Suprapubic skin (tissue), 3 donors: Measurements from ENCODE around the gene CD300A.

ENCODE experiments used
- POLR2AphosphoS5 ChIP-seq, 3 donors: sonication (generic); formaldehyde crosslinking; IDR thresholded peaks; one replicate each; pipeline ENCODE4 v1.6.1; 2017; ENCODE audit warnings: antibody characterized with exemption in 3 of 3
- TF ChIP-seq, protein P1 (sequence below), 2 donors: fragments of 200-600 bp in 1 of 2; fragments of 450-650 bp in 1 of 2; sonication (generic) in 1 of 2; IDR thresholded peaks; one replicate each; pipeline ENCODE4 v1.5.1; 2016 to 2019; ENCODE audit warnings: antibody characterized with exemption in 2 of 2, mild to moderate bottlenecking in 1 of 2, moderate library complexity in 1 of 2

DNA sequence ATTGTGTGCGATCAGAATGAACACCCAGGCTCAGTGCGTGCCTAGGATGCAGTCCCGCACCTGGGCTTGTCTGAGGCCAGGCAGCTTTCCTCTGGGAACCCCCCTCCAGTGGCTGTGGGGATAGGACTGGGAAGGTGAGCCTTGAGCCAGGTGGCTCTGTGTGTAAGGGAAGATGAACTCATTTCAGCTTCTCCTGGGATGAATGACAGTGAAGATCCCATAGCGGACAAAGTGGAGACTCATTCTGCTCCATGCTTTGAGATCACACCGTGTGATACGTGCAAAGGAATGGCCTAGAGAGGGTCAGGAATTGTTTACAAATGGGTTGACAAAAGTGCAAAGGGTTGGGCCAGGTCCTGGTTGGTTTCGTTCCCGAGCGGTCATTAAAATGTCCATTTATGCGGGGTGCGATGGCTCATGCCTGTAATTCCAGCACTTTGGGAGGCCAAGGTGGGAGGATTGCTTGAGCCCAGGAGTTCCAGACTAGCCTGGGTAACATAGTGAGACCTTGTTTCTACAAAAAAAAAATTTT is 18.7 kb upstream of the CD300A start:
- TF ChIP-seq, protein P1, sequence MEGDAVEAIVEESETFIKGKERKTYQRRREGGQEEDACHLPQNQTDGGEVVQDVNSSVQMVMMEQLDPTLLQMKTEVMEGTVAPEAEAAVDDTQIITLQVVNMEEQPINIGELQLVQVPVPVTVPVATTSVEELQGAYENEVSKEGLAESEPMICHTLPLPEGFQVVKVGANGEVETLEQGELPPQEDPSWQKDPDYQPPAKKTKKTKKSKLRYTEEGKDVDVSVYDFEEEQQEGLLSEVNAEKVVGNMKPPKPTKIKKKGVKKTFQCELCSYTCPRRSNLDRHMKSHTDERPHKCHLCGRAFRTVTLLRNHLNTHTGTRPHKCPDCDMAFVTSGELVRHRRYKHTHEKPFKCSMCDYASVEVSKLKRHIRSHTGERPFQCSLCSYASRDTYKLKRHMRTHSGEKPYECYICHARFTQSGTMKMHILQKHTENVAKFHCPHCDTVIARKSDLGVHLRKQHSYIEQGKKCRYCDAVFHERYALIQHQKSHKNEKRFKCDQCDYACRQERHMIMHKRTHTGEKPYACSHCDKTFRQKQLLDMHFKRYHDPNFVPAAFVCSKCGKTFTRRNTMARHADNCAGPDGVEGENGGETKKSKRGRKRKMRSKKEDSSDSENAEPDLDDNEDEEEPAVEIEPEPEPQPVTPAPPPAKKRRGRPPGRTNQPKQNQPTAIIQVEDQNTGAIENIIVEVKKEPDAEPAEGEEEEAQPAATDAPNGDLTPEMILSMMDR (IDR thresholded peaks at IDR 0.05), result no peak
- TF ChIP-seq POLR2AphosphoS5 (IDR thresholded peaks at IDR 0.05), result no peak
